GM12878 (cell line): ENCODE results near the gene LRGUK. TPM values are rescaled to one million over a fixed set of nuclear protein-coding genes. Genes with fewer than 3 reads are reported as not detected.

Experiments
- ATAC-seq: fragments of 200-7000 bp; cut with Tn5 transposase; 3 replicates; pipeline ENCODE4 v1.9.1; 2020; ENCODE audit warnings: mild to moderate bottlenecking, moderate library complexity
- BruUV-seq: library from RNA; stranded (reverse); fragments of 400-500 nt; replicated peaks from 2 replicates; lab custom pipeline; 2021; lab: Mats Ljungman, UMichigan
- CTCF ChIA-PET: fragments of 300-600 bp; sonication (Branson Sonifier 250); formaldehyde crosslinking; extraction: SDS; loops from one replicate; lab custom pipeline; 2021; ENCODE audit warnings: inconsistent platforms; lab: Yijun Ruan, JAX
- POLR2A ChIA-PET: fragments of 350-600 bp; formaldehyde crosslinking; extraction: SDS; loops from one replicate; lab custom pipeline; 2021; ENCODE audit warnings: inconsistent platforms; lab: Charles Lee
- RAD21 ChIA-PET: fragments of 300-600 bp; sonication (Branson Sonifier 250); formaldehyde crosslinking; loops from one replicate; lab custom pipeline; 2023; ENCODE audit warnings: antibody characterized with exemption; ENCODE audit not compliant: unreplicated experiment; lab: Charles Lee
- SMC1A ChIA-PET: fragments of 300-600 bp; sonication (Branson Sonifier 250); formaldehyde crosslinking; loops from one replicate; lab custom pipeline; 2023; ENCODE audit not compliant: unreplicated experiment, uncharacterized antibody; lab: Charles Lee
- DNase-seq: peaks from one replicate; pipeline ENCODE4 v3.0.0-alpha.2; 2011; ENCODE audit warnings: low read depth, low spot score
- FAIRE-seq: peaks from 3 replicates; lab custom pipeline; 2011; peaks lifted over from hg19 to GRCh38; lab: Jason Lieb, UNC
- H2AFZ ChIP-seq: 2 replicates; pipeline ENCODE4 v1.6.0; 2011; ENCODE audit warnings: low read depth, low read length, control low read depth; ENCODE audit not compliant: control insufficient read depth
- H3K27ac ChIP-seq: 2 replicates; pipeline ENCODE4 v1.5.1; 2011; ENCODE audit warnings: control low read depth; ENCODE audit not compliant: control insufficient read depth, insufficient read depth
- H3K27me3 ChIP-seq, 2 experiments: replicated peaks in 1 of 2; 2 replicates each; pipeline versions ENCODE4 v1.6.0 to v1.6.1; 2011; ENCODE audit warnings: low read length in 1 of 2; ENCODE audit not compliant: control insufficient read depth in 2 of 2, insufficient read depth in 2 of 2
- H3K36me3 ChIP-seq, 2 experiments: 2 replicates each; pipeline ENCODE4 v1.5.1; 2011; ENCODE audit warnings: low read length in 1 of 2; ENCODE audit not compliant: control insufficient read depth in 2 of 2, insufficient read depth in 2 of 2
- H3K4me1 ChIP-seq: 2 replicates; pipeline ENCODE4 v1.6.1; 2011; ENCODE audit warnings: mild to moderate bottlenecking, low read length, moderate library complexity, mixed read lengths; ENCODE audit not compliant: control insufficient read depth, insufficient read depth
- H3K4me2 ChIP-seq: 2 replicates; pipeline ENCODE4 v1.6.0; 2011; ENCODE audit warnings: control low read depth; ENCODE audit not compliant: control insufficient read depth, insufficient read depth
- H3K4me3 ChIP-seq: fragments of 200-600 bp; sonication (generic); 2 replicates; pipeline ENCODE4 v1.5.1; 2016
- H3K79me2 ChIP-seq: 2 replicates; pipeline ENCODE4 v1.6.0; 2011; ENCODE audit warnings: low read length; ENCODE audit not compliant: control insufficient read depth, insufficient read depth
- H3K9ac ChIP-seq: 2 replicates; pipeline ENCODE4 v1.8.0; 2011; ENCODE audit warnings: low read length, control low read depth, mixed read lengths; ENCODE audit not compliant: control insufficient read depth, insufficient read depth
- H3K9me3 ChIP-seq: replicated peaks from 3 replicates; pipeline ENCODE4 v1.5.1; 2011; ENCODE audit warnings: mild to moderate bottlenecking, low read length; ENCODE audit not compliant: control insufficient read depth, insufficient read depth
- H4K20me1 ChIP-seq: 2 replicates; pipeline ENCODE4 v1.6.0; 2011; ENCODE audit not compliant: control insufficient read depth, insufficient read depth
- FOS ChIP-seq: IDR thresholded peaks from 3 replicates; pipeline ENCODE4 v1.6.1; 2011; ENCODE audit warnings: borderline replicate concordance; ENCODE audit not compliant: insufficient read length; ENCODE audit errors: extremely low read depth
- FOXM1 ChIP-seq: IDR thresholded peaks from 2 replicates; pipeline ENCODE4 v1.6.1; 2012; ENCODE audit warnings: low read depth, mild to moderate bottlenecking, inconsistent platforms, low read length, moderate library complexity
- IRF4 ChIP-seq: IDR thresholded peaks from 2 replicates; pipeline ENCODE4 v1.6.1; 2011; ENCODE audit warnings: low read depth, low read length
- KLF5 ChIP-seq: fragments of 450-650 bp; IDR thresholded peaks from 2 replicates; pipeline ENCODE4 v1.6.1; 2014; ENCODE audit warnings: mild to moderate bottlenecking; ENCODE audit not compliant: partially characterized antibody
- MTA2 ChIP-seq: fragments of 450-650 bp; IDR thresholded peaks from 2 replicates; pipeline ENCODE4 v1.6.1; 2016; ENCODE audit warnings: low read depth, mild to moderate bottlenecking, moderate library complexity
- SP1 ChIP-seq: IDR thresholded peaks from one replicate; pipeline ENCODE4 v1.6.1; 2011; ENCODE audit warnings: low read depth, low read length
- SREBF1 ChIP-seq: IDR thresholded peaks from 2 replicates; pipeline ENCODE4 v1.6.1; 2012; ENCODE audit warnings: mild to moderate bottlenecking, low read length
- ZBED1 ChIP-seq: IDR thresholded peaks from 2 replicates; pipeline ENCODE4 v1.6.1; 2016; ENCODE audit warnings: borderline replicate concordance
- ZNF622 ChIP-seq: fragments of 450-650 bp; IDR thresholded peaks from 2 replicates; pipeline ENCODE4 v1.6.1; 2017; ENCODE audit warnings: mild to moderate bottlenecking, inconsistent platforms
- WGBS: methylation state at CpG from one replicate; pipeline ENCODE4 v1.1.6; 2016; ENCODE audit warnings: low lambda C conversion rate; ENCODE audit not compliant: insufficient replicate concordance, insufficient coverage; ENCODE audit errors: missing lambda C conversion rate; 5-methylcytosine and 5-hydroxymethylcytosine counted together
- in situ Hi-C: fragments of 300-500 bp; cut with MboI; formaldehyde crosslinking; loops from 9 replicates; pipeline ENCODE4 v1.14.3; 2018; ENCODE audit warnings: mixed read lengths
- intact Hi-C: fragments of 100-400 bp; cut with micrococcal nuclease; formaldehyde crosslinking; loops from one replicate; pipeline ENCODE4 v1.14.2; 2022; ENCODE audit not compliant: unreplicated experiment
- polyA plus RNA-seq, 11 experiments: library from polyadenylated mRNA; depleted of rRNA in 4 of 11; unstranded in 6 of 11; stranded (reverse) in 5 of 11; fragments of >200 nt; fragmentation: Nextera tagmentation in 4 of 11; fragmentation: Illumina TruSeq in 1 of 11; extraction: Ambion mirVana in 4 of 11; extraction: Trizol in 1 of 11; gene quantifications; 1 replicate in 1 of 11; 2 replicates in 10 of 11; pipeline versions ENCODE4 v1.2.1 to v1.2.3, GENCODE V29; 2011 to 2016; ENCODE audit warnings: inconsistent platforms in 2 of 11, missing spikeins in 2 of 11, low read depth in 1 of 11
- total RNA-seq, 4 experiments: library from RNA; depleted of rRNA in 3 of 4; stranded (reverse); fragments of >200 nt in 3 of 4; fragmentation: Illumina TruSeq in 1 of 4; extraction: Trizol in 1 of 4; gene quantifications; 2 replicates each; pipeline versions ENCODE4 v1.2.1 to v1.2.3, GENCODE V29; 2013 to 2021
- TF ChIP-seq, protein P1 (sequence below): fragments of 450-650 bp; IDR thresholded peaks from 2 replicates; pipeline ENCODE4 v1.6.1; 2018; ENCODE audit warnings: mild to moderate bottlenecking, low read depth, moderate library complexity; ENCODE audit not compliant: partially characterized antibody
- TF ChIP-seq, protein P2 (sequence below): fragments of 450-650 bp; IDR thresholded peaks from 2 replicates; pipeline ENCODE4 v1.6.1; 2017; ENCODE audit warnings: mild to moderate bottlenecking, moderate library complexity
- TF ChIP-seq, protein P3 (sequence below): fragments of 450-650 bp; conservative IDR thresholded peaks from 2 replicates; pipeline ENCODE4 v1.6.1; 2017; ENCODE audit warnings: mild to moderate bottlenecking, moderate library complexity

The LRGUK gene
- total and polyA plus RNA-seq, 10 of the 15 experiments (the other 5 are each of a cell fraction or from before 2014, with no cell fraction given) = 0.04 to 0.14 (median 0.08) TPM; not detected in 3

DNA sequence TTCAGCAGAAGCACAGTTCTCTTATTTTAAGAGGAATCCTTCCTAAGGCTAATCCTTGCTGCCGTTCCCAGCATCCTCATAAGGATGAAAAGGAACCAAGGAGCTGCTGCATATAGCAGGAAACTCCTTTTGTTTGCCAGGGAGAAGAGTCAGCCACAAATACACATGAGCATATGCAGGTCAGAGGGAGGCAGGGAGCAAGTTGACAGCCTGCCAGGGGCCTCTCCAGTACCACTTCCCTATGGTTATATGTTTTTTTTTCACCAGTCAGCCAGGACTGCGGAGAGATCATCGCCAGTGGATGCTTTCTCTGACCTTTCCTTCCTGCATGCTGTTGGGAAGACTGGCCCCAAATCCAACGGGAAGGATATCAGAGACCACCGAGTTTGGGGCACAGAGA is 149.8 kb downstream of the LRGUK start (continued):
- TF ChIP-seq, protein P1, sequence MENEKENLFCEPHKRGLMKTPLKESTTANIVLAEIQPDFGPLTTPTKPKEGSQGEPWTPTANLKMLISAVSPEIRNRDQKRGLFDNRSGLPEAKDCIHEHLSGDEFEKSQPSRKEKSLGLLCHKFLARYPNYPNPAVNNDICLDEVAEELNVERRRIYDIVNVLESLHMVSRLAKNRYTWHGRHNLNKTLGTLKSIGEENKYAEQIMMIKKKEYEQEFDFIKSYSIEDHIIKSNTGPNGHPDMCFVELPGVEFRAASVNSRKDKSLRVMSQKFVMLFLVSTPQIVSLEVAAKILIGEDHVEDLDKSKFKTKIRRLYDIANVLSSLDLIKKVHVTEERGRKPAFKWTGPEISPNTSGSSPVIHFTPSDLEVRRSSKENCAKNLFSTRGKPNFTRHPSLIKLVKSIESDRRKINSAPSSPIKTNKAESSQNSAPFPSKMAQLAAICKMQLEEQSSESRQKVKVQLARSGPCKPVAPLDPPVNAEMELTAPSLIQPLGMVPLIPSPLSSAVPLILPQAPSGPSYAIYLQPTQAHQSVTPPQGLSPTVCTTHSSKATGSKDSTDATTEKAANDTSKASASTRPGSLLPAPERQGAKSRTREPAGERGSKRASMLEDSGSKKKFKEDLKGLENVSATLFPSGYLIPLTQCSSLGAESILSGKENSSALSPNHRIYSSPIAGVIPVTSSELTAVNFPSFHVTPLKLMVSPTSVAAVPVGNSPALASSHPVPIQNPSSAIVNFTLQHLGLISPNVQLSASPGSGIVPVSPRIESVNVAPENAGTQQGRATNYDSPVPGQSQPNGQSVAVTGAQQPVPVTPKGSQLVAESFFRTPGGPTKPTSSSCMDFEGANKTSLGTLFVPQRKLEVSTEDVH = no peak
- TF ChIP-seq KLF5 (no peak), SREBF1 (no peak), ZBED1 (no peak)

DNA sequence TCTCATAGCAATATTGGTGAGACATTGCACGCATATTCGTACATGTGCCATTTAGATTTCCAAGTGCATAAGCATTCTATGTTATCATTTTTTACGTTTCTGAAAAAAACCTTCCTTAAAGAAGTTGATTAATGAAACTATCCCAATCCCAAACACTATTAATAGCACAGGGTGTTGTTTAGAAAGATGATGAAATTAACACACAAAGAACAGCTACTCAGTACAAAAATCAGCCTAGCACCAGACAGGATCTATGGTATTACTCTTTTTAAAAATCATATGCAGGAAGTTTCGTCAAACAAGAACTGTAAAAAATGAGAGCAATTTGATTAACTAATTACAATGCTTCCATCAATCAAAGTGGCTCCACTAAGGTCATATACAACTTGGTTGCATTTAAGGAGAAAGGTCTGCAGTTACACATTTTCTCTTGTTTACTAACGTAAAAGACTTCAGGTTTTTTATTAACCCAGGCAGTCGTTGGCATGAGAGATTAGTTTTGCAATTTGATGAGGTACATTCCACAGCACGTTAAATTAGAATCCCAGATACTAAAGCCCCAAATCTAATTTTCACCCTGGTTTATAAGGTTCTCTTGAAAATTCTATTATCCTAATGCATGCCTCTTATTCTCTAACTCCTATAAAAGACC is 151.5 kb downstream of the LRGUK start:
- 53% methylated on average over 7 of the region's 7 CpGs for WGBS
- Histone ChIP-seq H3K27me3 (no peaks in the 10 kb centered on the region), H3K27ac (no peak overlapping the region), H3K4me1 (no peaks in the 10 kb centered on the region), H3K9me3 (no peaks in the 10 kb centered on the region), H3K36me3 (no peaks in the 10 kb centered on the region), H2AFZ (no peak overlapping the region), H3K4me2 (no peak overlapping the region), H4K20me1 (no peaks in the 10 kb centered on the region), H3K79me2 (no peaks in the 10 kb centered on the region), H3K9ac (no peak overlapping the region), H3K4me3 (no peak overlapping the region)
- ChIA-PET POLR2A (no interaction called here), CTCF (no interaction called here), RAD21 (no interaction called here), SMC1A (interaction anchor here (3.0 kb wide), 1 partner anchor 14 kb away, joined by 8 read pairs; no protein-coding TSS in a partner anchor)
- DNase-seq = no peak
- no peak for ATAC-seq
- FAIRE-seq = no peak
- intact Hi-C loops = no loop called here
- in situ Hi-C loops = no loop called here
- no TSS peak for BruUV-seq
- no peak for TF ChIP-seq MTA2
- TF ChIP-seq ZNF622 = no peak
- TF ChIP-seq IRF4 = no peak
- no peak for TF ChIP-seq FOS
- no peak for TF ChIP-seq FOXM1
- TF ChIP-seq, protein P2, sequence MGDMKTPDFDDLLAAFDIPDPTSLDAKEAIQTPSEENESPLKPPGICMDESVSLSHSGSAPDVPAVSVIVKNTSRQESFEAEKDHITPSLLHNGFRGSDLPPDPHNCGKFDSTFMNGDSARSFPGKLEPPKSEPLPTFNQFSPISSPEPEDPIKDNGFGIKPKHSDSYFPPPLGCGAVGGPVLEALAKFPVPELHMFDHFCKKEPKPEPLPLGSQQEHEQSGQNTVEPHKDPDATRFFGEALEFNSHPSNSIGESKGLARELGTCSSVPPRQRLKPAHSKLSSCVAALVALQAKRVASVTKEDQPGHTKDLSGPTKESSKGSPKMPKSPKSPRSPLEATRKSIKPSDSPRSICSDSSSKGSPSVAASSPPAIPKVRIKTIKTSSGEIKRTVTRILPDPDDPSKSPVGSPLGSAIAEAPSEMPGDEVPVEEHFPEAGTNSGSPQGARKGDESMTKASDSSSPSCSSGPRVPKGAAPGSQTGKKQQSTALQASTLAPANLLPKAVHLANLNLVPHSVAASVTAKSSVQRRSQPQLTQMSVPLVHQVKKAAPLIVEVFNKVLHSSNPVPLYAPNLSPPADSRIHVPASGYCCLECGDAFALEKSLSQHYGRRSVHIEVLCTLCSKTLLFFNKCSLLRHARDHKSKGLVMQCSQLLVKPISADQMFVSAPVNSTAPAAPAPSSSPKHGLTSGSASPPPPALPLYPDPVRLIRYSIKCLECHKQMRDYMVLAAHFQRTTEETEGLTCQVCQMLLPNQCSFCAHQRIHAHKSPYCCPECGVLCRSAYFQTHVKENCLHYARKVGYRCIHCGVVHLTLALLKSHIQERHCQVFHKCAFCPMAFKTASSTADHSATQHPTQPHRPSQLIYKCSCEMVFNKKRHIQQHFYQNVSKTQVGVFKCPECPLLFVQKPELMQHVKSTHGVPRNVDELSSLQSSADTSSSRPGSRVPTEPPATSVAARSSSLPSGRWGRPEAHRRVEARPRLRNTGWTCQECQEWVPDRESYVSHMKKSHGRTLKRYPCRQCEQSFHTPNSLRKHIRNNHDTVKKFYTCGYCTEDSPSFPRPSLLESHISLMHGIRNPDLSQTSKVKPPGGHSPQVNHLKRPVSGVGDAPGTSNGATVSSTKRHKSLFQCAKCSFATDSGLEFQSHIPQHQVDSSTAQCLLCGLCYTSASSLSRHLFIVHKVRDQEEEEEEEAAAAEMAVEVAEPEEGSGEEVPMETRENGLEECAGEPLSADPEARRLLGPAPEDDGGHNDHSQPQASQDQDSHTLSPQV = no peak
- TF ChIP-seq, protein P3, sequence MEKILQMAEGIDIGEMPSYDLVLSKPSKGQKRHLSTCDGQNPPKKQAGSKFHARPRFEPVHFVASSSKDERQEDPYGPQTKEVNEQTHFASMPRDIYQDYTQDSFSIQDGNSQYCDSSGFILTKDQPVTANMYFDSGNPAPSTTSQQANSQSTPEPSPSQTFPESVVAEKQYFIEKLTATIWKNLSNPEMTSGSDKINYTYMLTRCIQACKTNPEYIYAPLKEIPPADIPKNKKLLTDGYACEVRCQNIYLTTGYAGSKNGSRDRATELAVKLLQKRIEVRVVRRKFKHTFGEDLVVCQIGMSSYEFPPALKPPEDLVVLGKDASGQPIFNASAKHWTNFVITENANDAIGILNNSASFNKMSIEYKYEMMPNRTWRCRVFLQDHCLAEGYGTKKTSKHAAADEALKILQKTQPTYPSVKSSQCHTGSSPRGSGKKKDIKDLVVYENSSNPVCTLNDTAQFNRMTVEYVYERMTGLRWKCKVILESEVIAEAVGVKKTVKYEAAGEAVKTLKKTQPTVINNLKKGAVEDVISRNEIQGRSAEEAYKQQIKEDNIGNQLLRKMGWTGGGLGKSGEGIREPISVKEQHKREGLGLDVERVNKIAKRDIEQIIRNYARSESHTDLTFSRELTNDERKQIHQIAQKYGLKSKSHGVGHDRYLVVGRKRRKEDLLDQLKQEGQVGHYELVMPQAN = no peak
- no peak for TF ChIP-seq SP1
